BJ (cell line): ENCODE data around the gene C15orf39. TPM values are rescaled to one million over a fixed set of nuclear protein-coding genes. Genes with fewer than 3 reads are reported as not detected.

Experiments
- CTCF ChIA-PET: fragments of 350-600 bp; formaldehyde crosslinking; extraction: SDS; loops from one replicate; lab custom pipeline; 2021; ENCODE audit warnings: antibody characterized with exemption, inconsistent platforms; lab: Yijun Ruan, JAX
- POLR2A ChIA-PET: fragments of 300-600 bp; sonication (Branson Sonifier 250); formaldehyde crosslinking; extraction: SDS; loops from one replicate; lab custom pipeline; 2021; ENCODE audit warnings: antibody characterized with exemption; lab: Charles Lee
- DNase-seq: peaks from one replicate; pipeline ENCODE4 v3.0.0-alpha.2; 2011; ENCODE audit warnings: low read depth
- H3K27me3 ChIP-seq: 2 replicates; pipeline ENCODE4 v1.6.0; 2011; ENCODE audit warnings: low read length; ENCODE audit not compliant: control insufficient read depth, insufficient read depth
- H3K36me3 ChIP-seq: 2 replicates; pipeline ENCODE4 v1.5.1; 2011; ENCODE audit warnings: low read length; ENCODE audit not compliant: control insufficient read depth, insufficient read depth
- H3K4me3 ChIP-seq: 2 replicates; pipeline ENCODE4 v1.5.1; 2011; ENCODE audit warnings: low read depth, mild to moderate bottlenecking, control low read depth, low read length
- CTCF ChIP-seq: IDR thresholded peaks from 2 replicates; pipeline ENCODE4 v1.5.1; 2011; ENCODE audit warnings: low read depth, mild to moderate bottlenecking, control low read depth, inconsistent platforms, low read length, moderate library complexity; ENCODE audit not compliant: insufficient read depth
- polyA plus RNA-seq: library from polyadenylated mRNA; depleted of rRNA; stranded (reverse); fragments of >200 nt; gene quantifications from 2 replicates; pipeline ENCODE4 v1.2.3, GENCODE V29; 2011

The C15orf39 gene
- polyA plus RNA-seq, 1 experiment: 4.5 TPM

GRCh38 chr15:75209289-75209676 lies 7.6 kb downstream of the C15orf39 start:
- ChIA-PET CTCF (interaction anchor here (0.7 to 14.6 kb wide), 3 partner anchors 140 to 181 kb away, joined by 3 to 237 read pairs (median 3); partner anchors contain the start of gene PPCDC), POLR2A (no interaction called here)
- peaks cover 54% of the 10 kb centered on the region for H3K36me3 ChIP-seq
- DNase-seq: no peak
- H3K4me3 ChIP-seq: no peak overlapping the region
- TF ChIP-seq CTCF: no peak
- H3K27me3 ChIP-seq: no peaks in the 10 kb centered on the region

- H3K36me3 ChIP-seq: peaks cover 54% of the 10 kb centered on the region
- no peak for TF ChIP-seq CTCF
- no peaks in the 10 kb centered on the region for H3K27me3 ChIP-seq
- CTCF ChIA-PET: interaction anchor here (1.0 to 14.6 kb wide), 2 partner anchors 88 to 183 kb away, joined by 3 to 237 read pairs; partner anchors contain the start of gene PPCDC
- no peak overlapping the region for H3K4me3 ChIP-seq
- POLR2A ChIA-PET: no interaction called here
- DNase-seq: no peak
Measured at GRCh38 chr15:75210811-75211230, 9.1 kb downstream of the C15orf39 start.

GRCh38 chr15:75211436-75212199 lies 9.9 kb downstream of the C15orf39 start:
- no peak for TF ChIP-seq CTCF
- Histone ChIP-seq H3K27me3 (no peaks in the 10 kb centered on the region), H3K36me3 (peaks cover 51% of the 10 kb centered on the region), H3K4me3 (no peak overlapping the region)
- CTCF ChIA-PET: interaction anchor here (0.5 to 14.6 kb wide), 5 partner anchors 10 to 441 kb away, joined by 3 to 237 read pairs (median 3); partner anchors contain the start of genes C15orf39 and PPCDC
- DNase-seq: no peak
- POLR2A ChIA-PET: no interaction called here

GRCh38 chr15:75212200-75212858 lies 10.6 kb downstream of the C15orf39 start:
- ChIA-PET POLR2A (no interaction called here), CTCF (interaction anchor here (0.5 to 14.6 kb wide), 5 partner anchors 11 to 441 kb away, joined by 3 to 237 read pairs (median 3); partner anchors contain the start of genes C15orf39 and PPCDC)
- TF ChIP-seq CTCF: no peak
- Histone ChIP-seq H3K4me3 (no peak overlapping the region), H3K36me3 (peaks cover 48% of the 10 kb centered on the region), H3K27me3 (no peaks in the 10 kb centered on the region)
- no peak for DNase-seq

GRCh38 chr15:75213212-75213767 lies 11.6 kb downstream of the C15orf39 start:
- peaks cover 39% of the 10 kb centered on the region for H3K36me3 ChIP-seq
- H3K4me3 ChIP-seq: no peak overlapping the region
- no peak for DNase-seq
- CTCF ChIA-PET: interaction anchor here (4.6 to 14.6 kb wide), 2 partner anchors 8 to 185 kb away, joined by 16 to 237 read pairs; partner anchors contain the start of gene PPCDC
- no peak for TF ChIP-seq CTCF
- no peaks in the 10 kb centered on the region for H3K27me3 ChIP-seq
- POLR2A ChIA-PET: no interaction called here
